ENCODE results near the gene UPF3B.
"Not testable (repeated sequence)": the region's sequence is repeated elsewhere in the genome, so short reads cannot be mapped to it uniquely, and the experiment has no call there.

Gene UPF3B

GRCh38 chrX:119824221-119824620 is 28.5 kb downstream of the UPF3B start:
- DNase-seq (ENCODE audit: low spot score): not testable (repeated sequence)

DNA sequence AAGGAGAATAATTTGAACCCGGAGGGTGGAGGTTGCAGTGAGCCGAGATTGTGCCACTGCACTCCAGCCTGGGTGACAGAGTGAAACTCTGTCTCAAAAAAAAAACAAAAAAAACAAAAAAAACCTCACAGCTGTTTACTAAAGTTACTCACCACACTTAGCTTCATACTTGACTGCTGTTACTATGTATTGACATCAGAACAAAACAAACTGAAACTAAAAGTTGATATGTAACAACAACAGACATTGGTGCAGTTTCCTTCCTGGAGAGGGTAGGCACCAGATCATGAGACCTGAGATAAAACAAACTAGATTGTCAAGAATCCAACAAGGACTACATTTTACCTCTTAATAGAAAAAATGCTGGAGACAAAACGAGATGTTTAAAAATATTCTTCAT is 31.1 kb downstream of the UPF3B start:
- peak; percentile 50 for DNase-seq (ENCODE audit: low spot score)

GRCh38 chrX:119817130-119817690 is 35.6 kb downstream of the UPF3B start:
- no peak for DNase-seq (ENCODE audit: low spot score)

DNA sequence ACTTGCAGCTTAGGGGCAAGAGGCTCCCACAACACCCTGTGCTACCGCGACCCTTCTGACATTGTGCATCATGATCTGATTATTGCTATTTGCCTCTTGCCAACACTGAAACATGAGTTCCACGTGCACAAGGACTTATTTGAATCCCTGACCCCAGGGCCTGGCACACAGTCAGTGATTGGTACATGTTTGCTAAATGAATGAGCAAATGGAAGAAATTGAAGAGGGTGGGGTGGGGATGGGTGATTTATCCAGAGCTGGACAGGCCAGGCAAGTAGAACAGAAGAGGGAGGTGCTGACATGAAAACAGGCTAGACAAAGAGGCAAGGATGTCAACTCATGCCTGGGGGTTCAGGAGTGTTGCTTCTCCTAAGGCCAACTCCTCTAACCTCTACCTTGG is 36.5 kb downstream of the UPF3B start:
- DNase-seq (ENCODE audit: low spot score): no peak

DNA sequence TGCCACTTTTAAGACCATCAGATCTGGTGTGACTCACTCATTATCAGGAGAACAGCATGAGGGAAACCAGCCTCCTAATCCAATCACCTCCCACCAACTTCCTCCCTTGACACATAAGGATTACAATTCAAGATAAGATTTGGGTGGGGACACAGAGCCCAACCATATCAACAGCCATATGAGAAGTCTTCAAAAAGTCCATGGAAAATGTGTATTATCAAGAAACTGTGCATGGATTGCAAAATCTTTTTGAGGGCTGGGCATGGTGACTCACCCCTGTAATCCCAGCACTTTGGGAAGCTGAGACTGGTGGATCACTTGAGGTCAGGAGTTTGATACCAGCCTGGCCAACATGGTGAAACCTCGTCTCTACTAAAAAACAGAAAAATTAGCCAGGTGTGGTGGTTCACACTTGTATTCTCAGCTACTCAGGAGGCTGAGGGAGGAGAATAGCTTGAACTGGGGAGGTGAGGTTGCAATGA is 43.5 kb downstream of the UPF3B start:
- DNase-seq (ENCODE audit: low spot score): no peak

- not testable (repeated sequence) for DNase-seq (ENCODE audit: low spot score)
Measured at GRCh38 chrX:119808461-119808860, 44.3 kb downstream of the UPF3B start.

GRCh38 chrX:119802546-119802945 is 50.2 kb downstream of the UPF3B start:
- DNase-seq (ENCODE audit: low spot score): no peak

DNA sequence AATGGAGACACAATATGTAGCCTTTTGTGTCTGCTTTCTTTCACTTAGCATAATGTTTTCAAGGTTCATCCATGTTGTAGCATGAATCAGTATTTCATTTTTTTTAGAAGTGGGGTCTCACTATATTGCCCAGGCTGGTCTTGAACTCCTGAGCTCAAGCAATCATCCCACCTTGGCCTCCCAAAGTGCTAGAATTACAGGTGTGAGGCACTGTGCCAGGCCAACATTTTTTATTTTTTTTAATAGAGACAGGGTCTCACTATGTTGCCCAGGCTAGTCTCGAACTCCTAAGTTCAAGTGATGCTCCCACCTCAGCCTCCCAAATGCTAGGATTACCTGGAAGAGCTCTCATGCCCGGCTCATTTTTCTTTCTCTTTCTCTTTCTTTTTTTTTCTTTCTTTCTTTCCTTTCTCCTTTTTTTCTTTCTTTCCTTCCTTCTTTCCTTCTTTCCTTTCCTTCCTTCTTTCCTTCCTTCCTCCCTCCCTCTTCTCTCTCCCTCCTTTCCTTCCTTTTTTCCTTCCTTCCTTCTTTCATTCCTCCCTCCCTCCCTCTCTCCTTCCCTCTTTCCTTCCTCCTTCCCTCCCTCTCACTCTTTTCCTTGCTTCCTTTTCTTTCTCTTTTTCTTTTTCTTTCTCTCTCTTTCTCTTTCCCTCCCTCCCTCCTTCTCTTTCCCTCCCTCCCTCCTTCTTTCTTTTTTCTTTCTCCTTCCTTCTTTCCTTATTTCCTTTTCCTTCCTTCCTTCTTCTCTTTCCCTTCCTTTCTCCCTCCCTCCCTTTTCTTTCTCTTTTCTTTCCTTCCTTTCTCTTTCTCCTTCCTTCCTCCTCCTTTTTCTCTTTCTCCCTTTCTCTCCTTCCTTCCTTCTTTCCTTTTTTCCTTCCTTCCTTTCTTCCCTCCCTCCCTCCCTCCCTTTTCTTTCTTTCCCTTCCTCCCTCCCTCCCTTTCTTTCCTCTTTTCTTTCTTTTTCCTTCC is 51.2 kb downstream of the UPF3B start:
- DNase-seq (ENCODE audit: low spot score): no peak

- DNase-seq (ENCODE audit: low spot score): peak; percentile 75
Measured at GRCh38 chrX:119791437-119792231, 61.1 kb downstream of the UPF3B start, which contains the start of gene RPL39. Gene RPL39 (minus strand): TSS chrX:119791630. CDS start chrX:119791576, 54 bp downstream.

DNA sequence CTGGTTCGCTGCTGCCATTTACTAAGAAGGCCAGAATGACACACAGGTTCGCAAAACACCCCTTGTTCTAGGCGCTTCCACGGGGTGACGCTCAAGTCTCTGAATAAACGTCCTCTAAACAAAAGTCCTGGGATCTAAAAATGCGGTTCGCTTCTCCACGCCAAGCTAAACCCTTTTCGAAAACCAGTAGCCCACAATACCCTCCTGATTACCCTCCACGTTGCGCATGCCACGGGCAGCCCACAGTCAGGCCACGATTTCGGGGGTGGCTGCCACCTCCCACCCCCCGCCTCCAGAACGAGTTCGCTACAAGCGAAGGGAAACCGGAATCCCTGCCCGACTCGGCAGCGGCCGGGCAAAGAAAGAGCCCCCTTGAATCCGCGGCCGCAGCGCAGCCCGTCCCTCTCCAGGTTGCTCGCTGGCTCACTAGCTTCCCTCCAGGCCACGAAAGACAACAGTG is 61.8 kb downstream of the UPF3B start:
- DNase-seq (ENCODE audit: low spot score): peak; percentile 12

DNA sequence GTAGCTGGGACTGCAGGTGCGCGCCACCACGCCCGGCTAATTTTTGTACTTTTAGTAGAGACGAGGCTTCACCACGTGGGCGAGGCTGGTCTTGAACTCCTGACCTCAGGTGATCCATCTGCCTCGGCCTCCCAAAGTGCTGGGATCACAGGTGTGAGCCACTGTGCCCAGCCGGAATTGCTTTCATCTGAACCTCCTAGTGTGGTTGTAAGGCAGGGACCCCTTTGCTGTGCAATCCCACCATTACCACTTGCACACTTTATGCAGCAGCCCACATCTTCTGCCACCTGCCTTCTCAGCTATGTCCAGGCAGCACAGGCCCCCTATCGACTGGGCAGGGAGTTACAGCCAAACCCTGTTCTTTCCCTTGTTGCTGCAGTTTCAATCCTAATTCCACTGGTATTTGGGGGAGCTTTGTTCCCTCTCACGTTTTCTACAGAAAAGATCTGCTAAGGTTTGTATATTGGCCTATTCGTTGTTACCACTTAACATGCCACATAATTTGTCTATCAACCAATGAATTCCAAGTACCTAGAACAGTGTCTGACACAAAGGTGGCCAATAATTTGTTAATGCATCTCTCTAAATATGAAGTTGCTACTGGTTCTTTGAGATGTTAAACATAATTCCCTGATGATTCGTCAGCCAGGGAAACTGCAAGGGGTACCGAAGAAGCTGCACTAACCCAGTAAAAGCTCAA is 67.9 kb downstream of the UPF3B start:
- DNase-seq (ENCODE audit: low spot score): peak; percentile 17
